ENCODE results near the gene SPOCK3.

Gene SPOCK3

GRCh38 chr4:166822386-166822785 lies 411.9 kb downstream of the SPOCK3 start:
- ATAC-seq, result no peak
- TF ChIP-seq RARB (CRISPR knock-in tag; IDR thresholded peaks at IDR 0.05) (no peak), ISL1 (CRISPR knock-in tag; IDR thresholded peaks at IDR 0.05) (no peak), PATZ1 (CRISPR knock-in tag; IDR thresholded peaks at IDR 0.05; ENCODE audit: borderline replicate concordance) (no peak), ZNF70 (CRISPR knock-in tag; IDR thresholded peaks at IDR 0.05) (no peak), ZNF565 (CRISPR knock-in tag; conservative IDR thresholded peaks at IDR 0.05; ENCODE audit: low read depth) (no peak), GLIS3 (CRISPR knock-in tag; IDR thresholded peaks at IDR 0.05) (no peak)
- TF ChIP-seq, protein P1, sequence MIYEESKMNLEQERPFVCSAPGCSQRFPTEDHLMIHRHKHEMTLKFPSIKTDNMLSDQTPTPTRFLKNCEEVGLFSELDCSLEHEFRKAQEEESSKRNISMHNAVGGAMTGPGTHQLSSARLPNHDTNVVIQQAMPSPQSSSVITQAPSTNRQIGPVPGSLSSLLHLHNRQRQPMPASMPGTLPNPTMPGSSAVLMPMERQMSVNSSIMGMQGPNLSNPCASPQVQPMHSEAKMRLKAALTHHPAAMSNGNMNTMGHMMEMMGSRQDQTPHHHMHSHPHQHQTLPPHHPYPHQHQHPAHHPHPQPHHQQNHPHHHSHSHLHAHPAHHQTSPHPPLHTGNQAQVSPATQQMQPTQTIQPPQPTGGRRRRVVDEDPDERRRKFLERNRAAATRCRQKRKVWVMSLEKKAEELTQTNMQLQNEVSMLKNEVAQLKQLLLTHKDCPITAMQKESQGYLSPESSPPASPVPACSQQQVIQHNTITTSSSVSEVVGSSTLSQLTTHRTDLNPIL (CRISPR knock-in tag; IDR thresholded peaks at IDR 0.05; ENCODE audit: low read depth), result no peak
- TF ChIP-seq, protein P2, sequence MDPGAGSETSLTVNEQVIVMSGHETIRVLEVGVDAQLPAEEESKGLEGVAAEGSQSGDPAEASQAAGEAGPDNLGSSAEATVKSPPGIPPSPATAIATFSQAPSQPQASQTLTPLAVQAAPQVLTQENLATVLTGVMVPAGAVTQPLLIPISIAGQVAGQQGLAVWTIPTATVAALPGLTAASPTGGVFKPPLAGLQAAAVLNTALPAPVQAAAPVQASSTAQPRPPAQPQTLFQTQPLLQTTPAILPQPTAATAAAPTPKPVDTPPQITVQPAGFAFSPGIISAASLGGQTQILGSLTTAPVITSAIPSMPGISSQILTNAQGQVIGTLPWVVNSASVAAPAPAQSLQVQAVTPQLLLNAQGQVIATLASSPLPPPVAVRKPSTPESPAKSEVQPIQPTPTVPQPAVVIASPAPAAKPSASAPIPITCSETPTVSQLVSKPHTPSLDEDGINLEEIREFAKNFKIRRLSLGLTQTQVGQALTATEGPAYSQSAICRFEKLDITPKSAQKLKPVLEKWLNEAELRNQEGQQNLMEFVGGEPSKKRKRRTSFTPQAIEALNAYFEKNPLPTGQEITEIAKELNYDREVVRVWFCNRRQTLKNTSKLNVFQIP (CRISPR knock-in tag; IDR thresholded peaks at IDR 0.05; ENCODE audit: borderline replicate concordance, low read depth), result no peak

DNA sequence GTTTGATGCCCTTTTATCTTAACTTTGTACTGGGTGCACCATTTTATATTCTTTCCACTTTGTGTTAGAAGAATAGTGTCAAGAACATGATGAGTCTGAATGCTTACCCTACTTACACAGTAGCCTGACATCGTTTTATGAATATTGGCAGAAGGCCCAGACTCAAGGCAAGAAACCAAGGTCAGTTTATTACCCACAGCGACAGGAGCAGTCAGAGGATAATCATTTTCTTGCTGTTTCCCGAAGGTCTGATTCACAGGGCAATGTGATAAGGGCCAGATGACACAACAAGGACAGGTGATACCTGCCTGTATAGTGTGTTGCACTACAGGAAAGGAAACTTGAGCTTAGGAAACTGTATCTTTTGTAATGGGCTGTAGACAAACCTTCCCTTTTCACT lies 417.4 kb downstream of the SPOCK3 start:
- ATAC-seq, result no peak
- TF ChIP-seq CSDC2 (CRISPR knock-in tag; IDR thresholded peaks at IDR 0.05), result no peak
- TF ChIP-seq, protein P1 (CRISPR knock-in tag; IDR thresholded peaks at IDR 0.05; ENCODE audit: low read depth), result no peak
- TF ChIP-seq TOX (CRISPR knock-in tag; IDR thresholded peaks at IDR 0.05; ENCODE audit: borderline replicate concordance), result no peak
- TF ChIP-seq ESRRG (CRISPR knock-in tag; IDR thresholded peaks at IDR 0.05), result no peak
- TF ChIP-seq SNAI2 (CRISPR knock-in tag; IDR thresholded peaks at IDR 0.05), result no peak
- TF ChIP-seq ZNF8 (CRISPR knock-in tag; IDR thresholded peaks at IDR 0.05), result no peak
- no peak for TF ChIP-seq OSR1 (CRISPR knock-in tag; IDR thresholded peaks at IDR 0.05)
- no peak for TF ChIP-seq GLIS3 (CRISPR knock-in tag; IDR thresholded peaks at IDR 0.05)
- TF ChIP-seq, protein P3, sequence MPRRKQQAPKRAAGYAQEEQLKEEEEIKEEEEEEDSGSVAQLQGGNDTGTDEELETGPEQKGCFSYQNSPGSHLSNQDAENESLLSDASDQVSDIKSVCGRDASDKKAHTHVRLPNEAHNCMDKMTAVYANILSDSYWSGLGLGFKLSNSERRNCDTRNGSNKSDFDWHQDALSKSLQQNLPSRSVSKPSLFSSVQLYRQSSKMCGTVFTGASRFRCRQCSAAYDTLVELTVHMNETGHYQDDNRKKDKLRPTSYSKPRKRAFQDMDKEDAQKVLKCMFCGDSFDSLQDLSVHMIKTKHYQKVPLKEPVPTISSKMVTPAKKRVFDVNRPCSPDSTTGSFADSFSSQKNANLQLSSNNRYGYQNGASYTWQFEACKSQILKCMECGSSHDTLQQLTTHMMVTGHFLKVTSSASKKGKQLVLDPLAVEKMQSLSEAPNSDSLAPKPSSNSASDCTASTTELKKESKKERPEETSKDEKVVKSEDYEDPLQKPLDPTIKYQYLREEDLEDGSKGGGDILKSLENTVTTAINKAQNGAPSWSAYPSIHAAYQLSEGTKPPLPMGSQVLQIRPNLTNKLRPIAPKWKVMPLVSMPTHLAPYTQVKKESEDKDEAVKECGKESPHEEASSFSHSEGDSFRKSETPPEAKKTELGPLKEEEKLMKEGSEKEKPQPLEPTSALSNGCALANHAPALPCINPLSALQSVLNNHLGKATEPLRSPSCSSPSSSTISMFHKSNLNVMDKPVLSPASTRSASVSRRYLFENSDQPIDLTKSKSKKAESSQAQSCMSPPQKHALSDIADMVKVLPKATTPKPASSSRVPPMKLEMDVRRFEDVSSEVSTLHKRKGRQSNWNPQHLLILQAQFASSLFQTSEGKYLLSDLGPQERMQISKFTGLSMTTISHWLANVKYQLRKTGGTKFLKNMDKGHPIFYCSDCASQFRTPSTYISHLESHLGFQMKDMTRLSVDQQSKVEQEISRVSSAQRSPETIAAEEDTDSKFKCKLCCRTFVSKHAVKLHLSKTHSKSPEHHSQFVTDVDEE (CRISPR knock-in tag; IDR thresholded peaks at IDR 0.05), result no peak

- no peak for ATAC-seq
- TF ChIP-seq ZFP30 (CRISPR knock-in tag; IDR thresholded peaks at IDR 0.05), result no peak
- TF ChIP-seq, protein P3 (CRISPR knock-in tag; IDR thresholded peaks at IDR 0.05), result no peak
- TF ChIP-seq TCF4 (CRISPR knock-in tag; IDR thresholded peaks at IDR 0.05; ENCODE audit: borderline replicate concordance), result no peak
- no peak for TF ChIP-seq ARNTL (CRISPR knock-in tag; IDR thresholded peaks at IDR 0.05; ENCODE audit: borderline replicate concordance, low read depth)
- TF ChIP-seq, protein P2 (CRISPR knock-in tag; IDR thresholded peaks at IDR 0.05; ENCODE audit: borderline replicate concordance, low read depth), result no peak
- no peak for TF ChIP-seq TOX (CRISPR knock-in tag; IDR thresholded peaks at IDR 0.05; ENCODE audit: borderline replicate concordance)
- TF ChIP-seq CSDC2 (CRISPR knock-in tag; IDR thresholded peaks at IDR 0.05), result no peak
- TF ChIP-seq ZFP3 (CRISPR knock-in tag; IDR thresholded peaks at IDR 0.05), result no peak
- no peak for TF ChIP-seq CSRNP3 (CRISPR knock-in tag; IDR thresholded peaks at IDR 0.05)
- TF ChIP-seq BACH2 (CRISPR knock-in tag; IDR thresholded peaks at IDR 0.05; ENCODE audit: borderline replicate concordance), result no peak
These were observed 425.9 kb downstream of the SPOCK3 start for GRCh38 chr4:166808380-166808779.
